Astrocyte (in vitro differentiated cells and primary cell): ENCODE results near the gene TEX19. TPM values are rescaled to one million over a fixed set of nuclear protein-coding genes. Genes with fewer than 3 reads are reported as not detected.

Source experiments
- DNase-seq: peaks from one replicate; pipeline ENCODE4 v3.0.0-alpha.2; 2010; ENCODE audit warnings: low read depth
- FAIRE-seq: peaks from 2 replicates; lab custom pipeline; 2011; peaks lifted over from hg19 to GRCh38; lab: Jason Lieb, UNC
- H2AFZ ChIP-seq: 2 replicates; pipeline ENCODE4 v1.6.0; 2012; ENCODE audit warnings: low read depth, low read length, inconsistent platforms
- H3K27ac ChIP-seq: 2 replicates; pipeline ENCODE4 v1.5.1; 2011; ENCODE audit warnings: low read depth, low read length, inconsistent platforms
- H3K27me3 ChIP-seq: 2 replicates; pipeline ENCODE4 v1.6.0; 2011; ENCODE audit warnings: low read length, inconsistent platforms; ENCODE audit not compliant: insufficient read depth
- H3K36me3 ChIP-seq: 2 replicates; pipeline ENCODE4 v1.5.1; 2011; ENCODE audit warnings: low read length, inconsistent platforms; ENCODE audit not compliant: insufficient read depth
- H3K4me1 ChIP-seq: 2 replicates; pipeline ENCODE4 v1.5.1; 2011; ENCODE audit warnings: low read length, inconsistent platforms; ENCODE audit not compliant: insufficient read depth
- H3K4me2 ChIP-seq: 2 replicates; pipeline ENCODE4 v1.6.0; 2012; ENCODE audit warnings: low read length, inconsistent platforms
- H3K4me3 ChIP-seq: 2 replicates; pipeline ENCODE4 v1.5.1; 2011; ENCODE audit warnings: low read depth, mild to moderate bottlenecking, low read length, inconsistent platforms; ENCODE audit not compliant: insufficient read depth
- H3K79me2 ChIP-seq: 2 replicates; pipeline ENCODE4 v1.6.0; 2012; ENCODE audit warnings: mild to moderate bottlenecking, low read length, inconsistent platforms; ENCODE audit not compliant: insufficient read depth
- H3K9ac ChIP-seq: 2 replicates; pipeline ENCODE4 v1.6.0; 2012; ENCODE audit warnings: mild to moderate bottlenecking, low read length, inconsistent platforms
- H3K9me3 ChIP-seq: 2 replicates; pipeline ENCODE4 v1.5.1; 2012; ENCODE audit warnings: low read depth, mild to moderate bottlenecking, low read length, inconsistent platforms; ENCODE audit not compliant: insufficient read depth
- H4K20me1 ChIP-seq: 2 replicates; pipeline ENCODE4 v1.6.0; 2012; ENCODE audit warnings: low read length, inconsistent platforms; ENCODE audit not compliant: insufficient read depth
- H3K27ac Mint-ChIP-seq: one replicate; pipeline ENCODE4 v1.8.0; 2021; ENCODE audit warnings: mild to moderate bottlenecking, mixed read lengths; ENCODE audit not compliant: unreplicated experiment
- H3K27me3 Mint-ChIP-seq: one replicate; pipeline ENCODE4 v1.8.0; 2021; ENCODE audit warnings: low read depth, mixed read lengths; ENCODE audit not compliant: unreplicated experiment
- H3K36me3 Mint-ChIP-seq: one replicate; pipeline ENCODE4 v1.8.0; 2021; ENCODE audit warnings: low read depth, mixed read lengths; ENCODE audit not compliant: unreplicated experiment
- H3K4me1 Mint-ChIP-seq: one replicate; pipeline ENCODE4 v1.8.0; 2021; ENCODE audit warnings: low read depth, mixed read lengths; ENCODE audit not compliant: unreplicated experiment
- H3K4me3 Mint-ChIP-seq: one replicate; pipeline ENCODE4 v1.8.0; 2021; ENCODE audit warnings: mild to moderate bottlenecking, moderate library complexity, mixed read lengths; ENCODE audit not compliant: unreplicated experiment
- H3K9me3 Mint-ChIP-seq: one replicate; pipeline ENCODE4 v1.8.0; 2021; ENCODE audit warnings: mild to moderate bottlenecking, mixed read lengths; ENCODE audit not compliant: unreplicated experiment
- CTCF ChIP-seq: IDR thresholded peaks from 2 replicates; pipeline ENCODE4 v1.5.1; 2011; ENCODE audit warnings: low read depth, mild to moderate bottlenecking, inconsistent platforms, low read length, moderate library complexity; ENCODE audit not compliant: insufficient read depth
- EZH2 ChIP-seq: IDR thresholded peaks from 2 replicates; pipeline ENCODE4 v1.6.1; 2012; ENCODE audit warnings: mild to moderate bottlenecking, low read length, inconsistent platforms; ENCODE audit not compliant: insufficient read depth
- total RNA-seq: library from RNA; stranded (reverse); gene quantifications from 2 replicates; pipeline ENCODE4 v1.2.1, GENCODE V29; 2021

TEX19 gene
- total RNA-seq, 1 donor from 2014 or later: not detected

- TF ChIP-seq EZH2: no peak
- Mint-ChIP-seq H3K27ac (no peak overlapping the region), H3K9me3 (no peaks in the 10 kb centered on the region), H3K27me3 (peaks cover 11% of the 10 kb centered on the region), H3K4me3 (no peak overlapping the region), H3K4me1 (no peaks in the 10 kb centered on the region), H3K36me3 (peaks cover 2% of the 10 kb centered on the region)
- Histone ChIP-seq H3K9me3 (no peaks in the 10 kb centered on the region), H2AFZ (no peak overlapping the region), H3K27me3 (peaks cover 7% of the 10 kb centered on the region), H3K27ac (no peak overlapping the region), H3K9ac (no peak overlapping the region), H3K4me1 (no peaks in the 10 kb centered on the region), H3K4me2 (no peak overlapping the region), H3K4me3 (no peak overlapping the region), H3K36me3 (no peaks in the 10 kb centered on the region), H4K20me1 (peaks cover 4% of the 10 kb centered on the region), H3K79me2 (no peaks in the 10 kb centered on the region)
- FAIRE-seq: no peak
- peak; percentile 7 for DNase-seq
Observed at GRCh38 chr17:82388223-82388921, 29.3 kb downstream of the TEX19 start.

GRCh38 chr17:82388922-82389283 is 29.9 kb downstream of the TEX19 start:
- Histone ChIP-seq H3K4me3 (no peak overlapping the region), H3K4me1 (no peaks in the 10 kb centered on the region), H3K36me3 (no peaks in the 10 kb centered on the region), H3K79me2 (no peaks in the 10 kb centered on the region), H3K4me2 (no peak overlapping the region), H3K27ac (no peak overlapping the region), H2AFZ (no peak overlapping the region), H3K27me3 (peaks cover 7% of the 10 kb centered on the region), H3K9me3 (no peaks in the 10 kb centered on the region), H3K9ac (no peak overlapping the region), H4K20me1 (peaks cover 4% of the 10 kb centered on the region)
- TF ChIP-seq CTCF (no peak), EZH2 (no peak)
- no peaks in the 10 kb centered on the region for H3K9me3 Mint-ChIP-seq
- no peak overlapping the region for H3K27ac Mint-ChIP-seq
- peaks cover 5% of the 10 kb centered on the region for H3K36me3 Mint-ChIP-seq
- peaks cover 11% of the 10 kb centered on the region for H3K27me3 Mint-ChIP-seq
- FAIRE-seq: no peak
- no peak overlapping the region for H3K4me3 Mint-ChIP-seq
- DNase-seq: no peak
- H3K4me1 Mint-ChIP-seq: no peaks in the 10 kb centered on the region

- Mint-ChIP-seq H3K27ac (no peak overlapping the region), H3K4me1 (no peaks in the 10 kb centered on the region), H3K36me3 (peaks cover 8% of the 10 kb centered on the region), H3K27me3 (peaks cover 11% of the 10 kb centered on the region), H3K4me3 (no peak overlapping the region), H3K9me3 (no peaks in the 10 kb centered on the region)
- Histone ChIP-seq H3K36me3 (no peaks in the 10 kb centered on the region), H3K9me3 (no peaks in the 10 kb centered on the region), H3K4me2 (no peak overlapping the region), H2AFZ (no peak overlapping the region), H3K79me2 (no peaks in the 10 kb centered on the region), H3K9ac (no peak overlapping the region), H3K27ac (no peak overlapping the region), H3K4me1 (no peaks in the 10 kb centered on the region), H3K4me3 (no peak overlapping the region), H4K20me1 (peaks cover 4% of the 10 kb centered on the region), H3K27me3 (peaks cover 7% of the 10 kb centered on the region)
- FAIRE-seq: no peak
- no peak for DNase-seq
- TF ChIP-seq CTCF: no peak
- TF ChIP-seq EZH2: no peak
Observed at GRCh38 chr17:82389379-82389778, 30.3 kb downstream of the TEX19 start.
